Fibroblast of villous mesenchyme (primary cell): ENCODE data around the gene GGACT. TPM values are rescaled to one million over a fixed set of nuclear protein-coding genes. Genes with fewer than 3 reads are reported as not detected.
A peak's percentile ranks its signal among the peaks of the same experiment; 100 is the strongest.

ENCODE experiments used
- DNase-seq: peaks from one replicate; pipeline ENCODE4 v3.0.0-alpha.2; 2010; ENCODE audit warnings: low read depth
- H3K4me3 ChIP-seq: 2 replicates; pipeline ENCODE4 v1.5.1; 2011; ENCODE audit warnings: low read depth, mild to moderate bottlenecking, low read length
- CTCF ChIP-seq: IDR thresholded peaks from 2 replicates; pipeline ENCODE4 v1.5.1; 2012; ENCODE audit warnings: low read depth, mild to moderate bottlenecking, low read length; ENCODE audit not compliant: insufficient read depth
- total RNA-seq: library from RNA; depleted of rRNA; stranded (reverse); fragments of >200 nt; gene quantifications from 2 replicates; pipeline ENCODE4 v1.2.3, GENCODE V29; 2012

The GGACT gene
- total RNA-seq, 1 donor, result 8.2 TPM

GRCh38 chr13:100611678-100612492 lies 23.3 kb upstream of the GGACT start:
- no peak for TF ChIP-seq CTCF
- no peak overlapping the region for H3K4me3 ChIP-seq
- no peak for DNase-seq

GRCh38 chr13:100610391-100611347 lies 22.1 kb upstream of the GGACT start:
- DNase-seq, result no peak
- no peak overlapping the region for H3K4me3 ChIP-seq
- no peak for TF ChIP-seq CTCF

GRCh38 chr13:100608906-100609305 lies 20.3 kb upstream of the GGACT start:
- DNase-seq, result no peak
- no peak overlapping the region for H3K4me3 ChIP-seq
- no peak for TF ChIP-seq CTCF

GRCh38 chr13:100608489-100608888 lies 19.9 kb upstream of the GGACT start:
- DNase-seq, result no peak
- H3K4me3 ChIP-seq, result no peak overlapping the region
- TF ChIP-seq CTCF, result no peak

GRCh38 chr13:100604918-100605710 lies 16.5 kb upstream of the GGACT start:
- no peak overlapping the region for H3K4me3 ChIP-seq
- DNase-seq, result no peak
- TF ChIP-seq CTCF, result no peak

GRCh38 chr13:100602493-100603111 lies 14.0 kb upstream of the GGACT start:
- peak; percentile 7 for DNase-seq
- no peak for TF ChIP-seq CTCF
- H3K4me3 ChIP-seq, result no peak overlapping the region
